Activated B cell treated with CpG ODN at 0.5 μM for 24 hours (primary cell): ENCODE measurements around the gene F11R. TPM values are rescaled to one million over a fixed set of nuclear protein-coding genes. Genes with fewer than 3 reads are reported as not detected.
A peak's percentile ranks its signal among the peaks of the same experiment; 100 is the strongest.

Source experiments
- ATAC-seq: fragments of 200-7000 bp; cut with Tn5 transposase; one replicate; pipeline ENCODE4 v1.10.0; 2021; ENCODE audit warnings: low read depth, mild to moderate bottlenecking, moderate library complexity
- CTCF ChIA-PET: fragments of 350-600 bp; sonication (Branson Sonifier 250); formaldehyde crosslinking; loops from one replicate; lab custom pipeline; 2021; ENCODE audit warnings: antibody characterized with exemption; lab: Charles Lee
- POLR2A ChIA-PET: fragments of 350-600 bp; sonication (Branson Sonifier 250); formaldehyde crosslinking; loops from one replicate; lab custom pipeline; 2021; ENCODE audit warnings: antibody characterized with exemption; lab: Charles Lee
- DNase-seq: peaks from one replicate; pipeline ENCODE4 v3.0.0; 2022
- H3K27ac Mint-ChIP-seq: one replicate; pipeline ENCODE4 v1.8.0; 2020; ENCODE audit warnings: mixed read lengths
- H3K27me3 Mint-ChIP-seq: one replicate; pipeline ENCODE4 v1.8.0; 2021; ENCODE audit warnings: mixed read lengths
- H3K36me3 Mint-ChIP-seq: one replicate; pipeline ENCODE4 v1.8.0; 2021; ENCODE audit warnings: low read depth, mixed read lengths
- H3K4me1 Mint-ChIP-seq: one replicate; pipeline ENCODE4 v1.8.0; 2021; ENCODE audit warnings: mixed read lengths
- H3K4me3 Mint-ChIP-seq: one replicate; pipeline ENCODE4 v1.8.0; 2020; ENCODE audit warnings: mild to moderate bottlenecking, mixed read lengths
- H3K9me3 Mint-ChIP-seq: one replicate; pipeline ENCODE4 v1.8.0; 2020; ENCODE audit warnings: mixed read lengths
- intact Hi-C: fragments of 100-400 bp; cut with micrococcal nuclease; formaldehyde crosslinking; loops from one replicate; pipeline ENCODE4 v1.15.1; 2024
- total RNA-seq: library from RNA; stranded (reverse); gene quantifications from 2 replicates; pipeline ENCODE4 v1.2.3, GENCODE V29; 2022
- TF ChIP-seq, protein P1 (sequence below): fragments of 200-600 bp; IDR thresholded peaks from one replicate; pipeline ENCODE4 v1.8.0; 2022; ENCODE audit warnings: antibody characterized with exemption, mild to moderate bottlenecking

The F11R gene
- total RNA-seq, 1 donor from 2014 or later, result 11.1 TPM

DNA sequence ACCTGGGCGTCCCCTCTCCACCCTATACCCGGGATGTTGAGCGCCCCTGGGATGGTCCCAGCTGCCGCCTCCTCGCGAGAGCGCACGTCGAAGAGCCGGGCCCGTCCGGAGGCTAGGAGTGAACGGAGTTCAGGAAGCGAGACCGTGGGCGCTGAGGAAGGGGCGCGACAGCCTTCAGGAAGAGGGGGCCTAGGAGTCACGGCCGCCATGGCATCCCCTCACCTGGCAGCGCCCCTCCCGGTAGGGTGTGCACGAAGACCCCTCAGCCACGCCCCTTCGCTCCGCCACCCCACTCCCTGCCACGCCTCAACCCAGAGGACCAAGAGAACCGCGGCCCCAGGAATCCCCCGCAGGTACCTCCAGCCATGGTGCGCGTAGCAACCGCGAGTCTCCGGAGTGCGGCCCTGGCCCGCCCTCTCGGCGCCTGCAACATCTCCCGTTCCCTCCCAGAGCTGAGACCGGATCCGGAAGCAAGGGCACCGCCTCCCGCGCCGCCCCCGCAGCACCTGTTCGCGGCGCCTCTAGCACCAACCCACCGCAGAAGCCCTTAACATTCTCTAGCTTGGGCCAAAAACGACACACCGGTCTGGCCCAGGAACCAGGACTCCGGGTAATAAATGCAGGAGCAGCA is 17.7 kb upstream of the F11R start, which contains the start of gene TSTD1:
Gene TSTD1 (minus strand): TSS at position 442 of the 631 bp plus-strand sequence. CDS start 75 bp downstream, at position 367.
- CTCF ChIA-PET, result interaction anchor here (1.4 to 4.6 kb wide), 6 partner anchors 18 to 87 kb away, joined by 3 to 31 read pairs (median 6); partner anchors contain the start of genes ARHGAP30, F11R and KLHDC9
- POLR2A ChIA-PET, result interaction anchor here (0.5 to 5.3 kb wide), 22 partner anchors 8 to 527 kb away, joined by 3 to 41 read pairs (median 4); partner anchors contain the start of genes ARHGAP30, DEDD, F11R and KLHDC9
- TF ChIP-seq, protein P1, sequence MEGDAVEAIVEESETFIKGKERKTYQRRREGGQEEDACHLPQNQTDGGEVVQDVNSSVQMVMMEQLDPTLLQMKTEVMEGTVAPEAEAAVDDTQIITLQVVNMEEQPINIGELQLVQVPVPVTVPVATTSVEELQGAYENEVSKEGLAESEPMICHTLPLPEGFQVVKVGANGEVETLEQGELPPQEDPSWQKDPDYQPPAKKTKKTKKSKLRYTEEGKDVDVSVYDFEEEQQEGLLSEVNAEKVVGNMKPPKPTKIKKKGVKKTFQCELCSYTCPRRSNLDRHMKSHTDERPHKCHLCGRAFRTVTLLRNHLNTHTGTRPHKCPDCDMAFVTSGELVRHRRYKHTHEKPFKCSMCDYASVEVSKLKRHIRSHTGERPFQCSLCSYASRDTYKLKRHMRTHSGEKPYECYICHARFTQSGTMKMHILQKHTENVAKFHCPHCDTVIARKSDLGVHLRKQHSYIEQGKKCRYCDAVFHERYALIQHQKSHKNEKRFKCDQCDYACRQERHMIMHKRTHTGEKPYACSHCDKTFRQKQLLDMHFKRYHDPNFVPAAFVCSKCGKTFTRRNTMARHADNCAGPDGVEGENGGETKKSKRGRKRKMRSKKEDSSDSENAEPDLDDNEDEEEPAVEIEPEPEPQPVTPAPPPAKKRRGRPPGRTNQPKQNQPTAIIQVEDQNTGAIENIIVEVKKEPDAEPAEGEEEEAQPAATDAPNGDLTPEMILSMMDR, result no peak
- no peaks in the 10 kb centered on the region for H3K27me3 Mint-ChIP-seq
- DNase-seq, result peak; percentile 80
- ATAC-seq, result peak; percentile 84
- peaks cover 53% of the 10 kb centered on the region for H3K4me1 Mint-ChIP-seq
- peak within 1 kb of the TSS; percentile 95 for H3K27ac Mint-ChIP-seq
- peaks cover 47% of the 10 kb centered on the region for H3K36me3 Mint-ChIP-seq
- intact Hi-C loops, result loop anchor here (1.0 kb wide), 3 partner anchors 8 to 41 kb away; partner anchors contain the start of gene F11R
- no peaks in the 10 kb centered on the region for H3K9me3 Mint-ChIP-seq
- peak within 1 kb of the TSS; percentile 91 for H3K4me3 Mint-ChIP-seq

- Mint-ChIP-seq H3K36me3 (peaks cover 43% of the 10 kb centered on the region), H3K4me3 (peak overlapping the region; percentile 91), H3K4me1 (peaks cover 47% of the 10 kb centered on the region), H3K27me3 (no peaks in the 10 kb centered on the region), H3K27ac (peak overlapping the region; percentile 95), H3K9me3 (no peaks in the 10 kb centered on the region)
- ChIA-PET CTCF (interaction anchor here (1.4 to 1.7 kb wide), 3 partner anchors 32 to 86 kb away, joined by 3 to 13 read pairs (median 4); partner anchors contain the start of gene ARHGAP30), POLR2A (interaction anchor here (0.5 to 5.3 kb wide), 15 partner anchors 9 to 528 kb away, joined by 3 to 41 read pairs (median 8); partner anchors contain the start of genes ARHGAP30, DEDD, F11R and KLHDC9)
- intact Hi-C loops, result loop anchor here (1.0 kb wide), 2 partner anchors 8 to 41 kb away; no protein-coding TSS in a partner anchor
- TF ChIP-seq, protein P1, result no peak
- ATAC-seq (no peak), DNase-seq (no peak)
Observed at GRCh38 chr1:161037661-161038522, 16.9 kb upstream of the F11R start.

DNA sequence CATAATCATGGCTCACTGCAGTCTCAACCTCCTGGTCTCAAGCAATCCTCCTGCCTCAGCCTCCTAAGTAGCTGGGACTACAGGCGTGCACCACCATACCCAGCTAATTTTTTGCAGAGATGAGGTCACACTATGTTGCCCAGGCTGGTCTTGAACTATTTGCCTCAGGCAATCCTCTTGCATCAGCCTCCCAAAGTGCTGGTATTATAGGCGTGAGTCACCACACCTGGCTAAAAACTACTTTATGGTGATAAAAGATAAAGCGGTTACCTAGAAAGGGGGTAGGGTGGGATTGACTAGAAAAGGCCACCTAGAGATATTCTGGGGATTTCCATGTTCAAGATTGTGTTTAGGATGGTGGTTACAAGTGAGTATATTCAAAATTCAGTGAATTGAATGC is 12.8 kb upstream of the F11R start:
- TF ChIP-seq, protein P1, result no peak
- H3K9me3 Mint-ChIP-seq, result no peaks in the 10 kb centered on the region
- no peak overlapping the region for H3K27ac Mint-ChIP-seq
- ATAC-seq (no peak), DNase-seq (no peak)
- CTCF ChIA-PET, result interaction anchor here (0.9 kb wide), 1 partner anchor 37 kb away, joined by 3 read pairs; no protein-coding TSS in a partner anchor
- POLR2A ChIA-PET, result interaction anchor here (0.9 kb wide), 1 partner anchor 13 kb away, joined by 7 read pairs; no protein-coding TSS in a partner anchor
- H3K4me3 Mint-ChIP-seq, result no peak overlapping the region
- peaks cover 27% of the 10 kb centered on the region for H3K4me1 Mint-ChIP-seq
- no peaks in the 10 kb centered on the region for H3K27me3 Mint-ChIP-seq
- intact Hi-C loops, result no loop called here
- peaks cover 12% of the 10 kb centered on the region for H3K36me3 Mint-ChIP-seq

- H3K36me3 Mint-ChIP-seq, result peaks cover 11% of the 10 kb centered on the region
- H3K9me3 Mint-ChIP-seq, result no peaks in the 10 kb centered on the region
- ATAC-seq (no peak), DNase-seq (no peak)
- H3K4me1 Mint-ChIP-seq, result peaks cover 16% of the 10 kb centered on the region
- ChIA-PET CTCF (no interaction called here), POLR2A (interaction anchor here (0.7 kb wide), 1 partner anchor 9 kb away, joined by 4 read pairs; no protein-coding TSS in a partner anchor)
- intact Hi-C loops, result no loop called here
- H3K27ac Mint-ChIP-seq, result no peak overlapping the region
- TF ChIP-seq, protein P1, result no peak
- no peak overlapping the region for H3K4me3 Mint-ChIP-seq
- no peaks in the 10 kb centered on the region for H3K27me3 Mint-ChIP-seq
Observed at GRCh38 chr1:161032409-161032808, 11.5 kb upstream of the F11R start.
